ENCODE data around the gene CCDC91.

The CCDC91 gene

GRCh38 chr12:28427046-28427445 is 236.8 kb downstream of the CCDC91 start:
- Histone ChIP-seq H3K4me3 (ENCODE audit: low read depth, low read length) (no peak overlapping the region), H3K4me1 (no peaks in the 10 kb centered on the region), H3K27me3 (no peaks in the 10 kb centered on the region), H3K9me3 (no peaks in the 10 kb centered on the region), H3K36me3 (no peaks in the 10 kb centered on the region)
- no peak for DNase-seq
- TF ChIP-seq, protein P1, sequence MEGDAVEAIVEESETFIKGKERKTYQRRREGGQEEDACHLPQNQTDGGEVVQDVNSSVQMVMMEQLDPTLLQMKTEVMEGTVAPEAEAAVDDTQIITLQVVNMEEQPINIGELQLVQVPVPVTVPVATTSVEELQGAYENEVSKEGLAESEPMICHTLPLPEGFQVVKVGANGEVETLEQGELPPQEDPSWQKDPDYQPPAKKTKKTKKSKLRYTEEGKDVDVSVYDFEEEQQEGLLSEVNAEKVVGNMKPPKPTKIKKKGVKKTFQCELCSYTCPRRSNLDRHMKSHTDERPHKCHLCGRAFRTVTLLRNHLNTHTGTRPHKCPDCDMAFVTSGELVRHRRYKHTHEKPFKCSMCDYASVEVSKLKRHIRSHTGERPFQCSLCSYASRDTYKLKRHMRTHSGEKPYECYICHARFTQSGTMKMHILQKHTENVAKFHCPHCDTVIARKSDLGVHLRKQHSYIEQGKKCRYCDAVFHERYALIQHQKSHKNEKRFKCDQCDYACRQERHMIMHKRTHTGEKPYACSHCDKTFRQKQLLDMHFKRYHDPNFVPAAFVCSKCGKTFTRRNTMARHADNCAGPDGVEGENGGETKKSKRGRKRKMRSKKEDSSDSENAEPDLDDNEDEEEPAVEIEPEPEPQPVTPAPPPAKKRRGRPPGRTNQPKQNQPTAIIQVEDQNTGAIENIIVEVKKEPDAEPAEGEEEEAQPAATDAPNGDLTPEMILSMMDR (IDR thresholded peaks at IDR 0.05; ENCODE audit: low read depth, low read length): no peak

GRCh38 chr12:28440081-28440608 is 249.9 kb downstream of the CCDC91 start:
- DNase-seq: no peak
- no peaks in the 10 kb centered on the region for H3K36me3 ChIP-seq
- H3K27me3 ChIP-seq: no peaks in the 10 kb centered on the region
- H3K4me3 ChIP-seq (ENCODE audit: low read depth, low read length): no peak overlapping the region
- no peaks in the 10 kb centered on the region for H3K4me1 ChIP-seq
- H3K9me3 ChIP-seq: no peaks in the 10 kb centered on the region
- TF ChIP-seq, protein P1 (IDR thresholded peaks at IDR 0.05; ENCODE audit: low read depth, low read length): no peak

- Histone ChIP-seq H3K4me3 (ENCODE audit: low read depth, low read length) (no peak overlapping the region), H3K27me3 (no peaks in the 10 kb centered on the region), H3K9me3 (no peaks in the 10 kb centered on the region), H3K36me3 (no peaks in the 10 kb centered on the region), H3K4me1 (no peaks in the 10 kb centered on the region)
- DNase-seq: no peak
- TF ChIP-seq, protein P1 (IDR thresholded peaks at IDR 0.05; ENCODE audit: low read depth, low read length): no peak
These were observed 251.8 kb downstream of the CCDC91 start for GRCh38 chr12:28442101-28442500.

DNA sequence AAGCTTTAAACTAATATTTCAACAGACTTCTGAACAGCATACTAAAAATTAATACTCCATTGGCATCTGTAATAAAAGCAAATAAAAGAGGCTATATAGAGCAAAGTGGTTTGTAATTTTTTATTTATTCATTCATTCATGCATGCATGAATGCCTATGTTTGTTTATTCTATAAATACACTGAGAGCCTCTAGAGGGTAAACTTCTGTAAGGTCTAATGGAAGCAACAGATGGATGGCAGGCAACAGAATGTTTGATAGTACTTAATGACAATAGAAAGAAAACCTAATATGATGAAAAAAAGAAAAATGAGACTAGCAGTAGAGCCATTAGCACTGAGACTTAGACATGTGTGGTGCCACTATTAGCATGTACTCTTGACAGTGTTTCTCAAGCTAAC is 253.1 kb downstream of the CCDC91 start:
- Histone ChIP-seq H3K9me3 (no peaks in the 10 kb centered on the region), H3K27me3 (no peaks in the 10 kb centered on the region), H3K4me3 (ENCODE audit: low read depth, low read length) (no peak overlapping the region), H3K4me1 (no peaks in the 10 kb centered on the region), H3K36me3 (no peaks in the 10 kb centered on the region)
- TF ChIP-seq, protein P1 (IDR thresholded peaks at IDR 0.05; ENCODE audit: low read depth, low read length): no peak
- no peak for DNase-seq

DNA sequence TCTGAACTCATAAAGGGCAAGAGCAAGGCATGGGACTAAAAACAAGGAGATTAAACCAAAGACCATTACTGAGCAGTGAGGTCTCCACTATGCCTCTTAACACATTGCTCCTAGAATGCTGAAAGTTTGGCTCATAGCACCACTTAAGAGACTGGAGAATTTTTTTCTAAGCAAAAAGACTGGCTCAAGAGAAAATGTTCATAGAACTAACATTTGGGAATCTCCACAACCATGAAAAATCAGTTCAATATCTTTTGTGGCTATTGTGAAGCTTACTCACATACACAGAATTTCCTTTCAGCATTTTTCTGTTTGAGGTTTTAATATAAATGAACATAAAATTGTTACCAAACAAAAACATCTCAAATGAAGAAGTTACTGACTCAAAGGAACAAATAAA is 255.8 kb downstream of the CCDC91 start:
- Histone ChIP-seq H3K4me3 (ENCODE audit: low read depth, low read length) (no peak overlapping the region), H3K36me3 (no peaks in the 10 kb centered on the region), H3K27me3 (no peaks in the 10 kb centered on the region), H3K9me3 (no peaks in the 10 kb centered on the region), H3K4me1 (no peaks in the 10 kb centered on the region)
- TF ChIP-seq, protein P1 (IDR thresholded peaks at IDR 0.05; ENCODE audit: low read depth, low read length): no peak
- DNase-seq: no peak

DNA sequence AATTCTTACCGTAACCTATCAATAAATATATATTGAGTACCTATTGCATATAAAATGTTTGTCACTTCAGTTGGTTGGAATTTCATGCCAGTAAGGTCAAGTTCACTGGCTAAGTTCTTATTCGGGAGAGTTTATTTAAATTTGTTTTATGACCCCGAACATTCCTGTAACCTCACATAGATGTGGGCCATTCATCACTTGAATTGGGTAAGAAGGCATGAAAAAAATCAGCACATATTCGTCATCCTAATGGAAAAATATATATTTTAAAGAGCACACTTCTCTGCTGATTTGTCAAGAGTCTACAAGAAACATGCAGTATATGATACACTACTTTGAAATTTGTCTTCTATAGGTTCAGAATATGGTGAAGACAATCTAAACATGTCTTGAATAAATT is 263.4 kb downstream of the CCDC91 start:
- H3K9me3 ChIP-seq: no peaks in the 10 kb centered on the region
- peaks cover 5% of the 10 kb centered on the region; the same call in 1 of the 2 replicates for H3K4me1 ChIP-seq
- H3K4me3 ChIP-seq (ENCODE audit: low read depth, low read length): no peak overlapping the region
- H3K36me3 ChIP-seq: no peaks in the 10 kb centered on the region
- DNase-seq: no peak
- TF ChIP-seq, protein P1 (IDR thresholded peaks at IDR 0.05; ENCODE audit: low read depth, low read length): no peak
- no peaks in the 10 kb centered on the region for H3K27me3 ChIP-seq
